GM18867 (cell line): Measurements from ENCODE around the gene RBM6.
"Not testable (repeated sequence)": the region's sequence is repeated elsewhere in the genome, so short reads cannot be mapped to it uniquely, and the experiment has no call there.

Source experiments
- ATAC-seq: cut with Tn5 transposase; IDR thresholded peaks from one replicate; pipeline ENCODE4 v1.9.1; 2021; ENCODE audit warnings: mild to moderate bottlenecking, moderate library complexity; ENCODE audit not compliant: unreplicated experiment

Gene RBM6

DNA sequence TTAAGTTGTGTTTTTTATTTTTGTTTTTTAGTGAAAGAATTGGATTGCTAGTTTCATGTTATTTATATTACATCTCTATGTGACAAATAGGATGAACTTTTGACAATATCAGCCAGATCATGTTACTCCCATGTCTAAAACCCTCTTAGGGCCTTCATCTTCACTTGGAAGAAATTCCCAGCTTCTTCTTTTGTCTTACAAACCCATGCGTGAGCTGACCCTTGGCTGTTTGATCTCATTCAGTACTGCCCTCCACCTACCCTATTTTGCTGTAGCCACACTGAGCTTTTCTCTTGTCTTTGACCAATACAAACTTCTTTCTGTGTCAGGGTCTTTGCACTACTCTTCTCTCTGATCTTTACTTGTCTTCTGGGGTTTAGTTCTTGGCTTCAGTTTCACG is 37.0 kb downstream of the RBM6 start:
- no peak for ATAC-seq

DNA sequence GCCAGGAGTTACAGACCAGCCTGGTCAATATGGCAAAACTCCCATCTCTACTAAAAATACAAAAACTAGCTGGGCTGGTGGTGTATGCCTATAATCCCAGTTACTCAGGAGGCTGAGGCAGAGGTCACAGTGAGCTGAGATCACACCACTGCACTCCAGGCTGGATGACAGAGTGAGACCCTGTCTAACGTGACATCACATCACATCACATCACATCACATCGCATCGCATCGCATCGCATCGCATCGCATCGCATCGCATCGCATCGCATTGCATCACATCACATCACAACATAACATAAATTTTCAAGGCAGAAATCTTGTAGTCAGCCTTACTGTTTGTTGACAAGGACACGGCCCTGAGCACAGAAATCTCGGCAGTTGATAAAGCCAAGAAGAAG is 44.4 kb downstream of the RBM6 start:
- ATAC-seq, result no peak

DNA sequence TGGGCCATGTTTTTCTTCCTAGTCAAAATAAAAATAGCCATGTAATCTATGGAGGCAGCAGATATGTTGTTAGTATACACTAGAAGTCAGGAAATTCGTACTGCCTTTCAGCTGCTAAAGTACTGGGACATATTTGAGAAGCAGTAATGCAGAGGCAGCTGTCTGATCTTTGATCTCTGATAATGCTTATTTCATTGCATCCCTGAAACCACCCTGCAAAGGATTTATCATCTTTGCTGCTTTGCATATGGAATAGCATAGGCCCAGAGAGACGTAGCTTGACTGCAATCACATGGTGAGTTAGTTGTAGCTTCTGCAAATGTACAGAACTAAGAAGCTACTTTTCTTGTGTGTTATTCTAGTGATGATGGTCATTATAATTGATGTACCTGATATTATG is 52.4 kb downstream of the RBM6 start:
- ATAC-seq, result no peak

DNA sequence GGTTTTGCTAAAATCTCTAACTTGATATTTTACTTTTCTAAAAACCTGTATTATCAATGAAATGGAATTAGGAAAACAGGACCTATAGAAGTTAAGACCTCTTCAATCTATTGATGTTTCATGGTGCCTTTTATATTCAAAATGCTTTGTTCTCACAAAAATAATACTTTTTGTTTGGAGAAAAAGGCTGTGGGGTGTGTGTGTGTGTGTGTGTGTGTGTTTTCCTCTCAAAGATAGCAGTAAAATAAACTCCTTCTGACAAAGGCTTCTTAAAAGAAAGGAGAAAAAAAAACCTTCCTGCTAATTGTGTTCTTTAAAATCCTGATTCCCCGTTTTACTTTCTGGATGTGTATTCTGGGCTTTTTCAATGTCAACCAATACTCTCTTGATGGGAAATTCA is 54.5 kb downstream of the RBM6 start:
- ATAC-seq, result no peak

DNA sequence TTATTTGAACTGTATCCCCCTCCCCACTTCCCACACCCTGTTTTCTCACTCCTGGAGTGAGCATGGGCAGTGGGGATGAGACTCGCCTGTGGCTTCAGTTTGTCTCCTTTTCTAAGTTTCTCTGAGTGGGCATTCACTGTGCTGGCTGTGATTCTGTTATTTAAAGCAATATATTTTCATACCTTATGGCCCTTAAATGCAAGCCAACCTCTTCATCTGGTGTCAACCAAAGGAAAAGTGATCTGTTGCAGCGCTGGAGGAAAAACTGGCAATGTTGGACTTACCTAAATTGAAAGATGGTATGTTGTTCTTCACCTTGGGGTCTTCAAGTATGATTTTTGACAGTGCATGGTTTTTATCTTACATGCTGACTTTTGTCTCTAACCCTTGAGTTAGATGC is 56.1 kb downstream of the RBM6 start:
- ATAC-seq, result no peak

DNA sequence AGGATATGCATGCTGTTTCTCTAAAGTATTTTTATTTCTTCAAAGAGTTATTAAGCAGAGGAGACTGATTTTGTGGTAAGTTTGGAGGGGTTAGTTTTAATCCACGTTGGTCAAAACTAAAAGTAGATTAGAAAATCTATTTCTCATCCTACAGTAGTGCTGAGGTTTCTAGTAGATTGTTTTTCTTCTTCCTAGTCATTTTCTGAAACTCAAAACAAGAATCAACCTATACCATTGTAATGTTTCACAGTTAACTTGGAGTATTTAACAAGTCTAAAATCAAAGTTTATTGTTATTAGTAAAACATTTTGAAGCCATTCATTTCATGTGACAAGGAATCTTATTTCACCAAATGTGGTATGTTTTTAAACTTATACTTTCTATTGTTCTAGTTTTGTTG is 57.9 kb downstream of the RBM6 start:
- ATAC-seq, result no peak

DNA sequence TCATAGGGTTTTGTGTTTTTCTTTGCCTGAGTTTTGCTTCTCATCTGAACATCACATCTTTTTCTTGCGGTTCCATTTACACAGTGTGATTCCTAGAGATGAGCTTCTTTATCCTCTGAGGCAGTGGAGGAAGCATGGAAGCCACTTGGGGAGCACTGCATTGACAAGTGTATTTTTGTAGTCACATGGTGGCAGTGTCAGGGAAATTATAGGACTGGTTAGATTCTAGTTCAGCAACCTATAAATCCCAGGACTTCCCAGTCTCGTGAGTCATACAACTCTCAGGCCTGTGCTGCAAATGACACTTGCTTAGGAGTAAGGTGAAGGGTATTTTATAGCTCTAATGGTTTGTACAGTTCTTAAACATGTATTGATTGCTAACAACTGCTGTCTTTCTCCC is 58.4 kb downstream of the RBM6 start:
- ATAC-seq, result no peak

DNA sequence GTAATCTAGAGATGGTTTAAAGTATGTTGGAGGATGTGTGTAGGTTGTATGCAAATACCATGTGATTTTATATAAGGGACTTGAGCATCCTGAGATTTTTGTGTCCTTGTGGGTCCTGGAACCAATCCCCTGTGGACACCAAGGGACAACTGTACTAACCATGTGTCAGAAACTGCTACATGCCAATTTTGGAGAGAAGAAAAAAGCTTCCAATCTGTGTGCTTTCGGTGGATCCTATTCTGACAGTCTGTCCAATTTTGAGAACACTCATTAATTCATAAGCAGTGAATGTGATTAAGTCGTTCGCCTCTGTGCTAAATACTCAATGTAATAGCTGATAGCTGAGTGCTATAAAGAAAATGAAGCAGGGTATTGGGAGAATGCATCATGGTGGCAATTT is 61.6 kb downstream of the RBM6 start:
- ATAC-seq, result no peak

DNA sequence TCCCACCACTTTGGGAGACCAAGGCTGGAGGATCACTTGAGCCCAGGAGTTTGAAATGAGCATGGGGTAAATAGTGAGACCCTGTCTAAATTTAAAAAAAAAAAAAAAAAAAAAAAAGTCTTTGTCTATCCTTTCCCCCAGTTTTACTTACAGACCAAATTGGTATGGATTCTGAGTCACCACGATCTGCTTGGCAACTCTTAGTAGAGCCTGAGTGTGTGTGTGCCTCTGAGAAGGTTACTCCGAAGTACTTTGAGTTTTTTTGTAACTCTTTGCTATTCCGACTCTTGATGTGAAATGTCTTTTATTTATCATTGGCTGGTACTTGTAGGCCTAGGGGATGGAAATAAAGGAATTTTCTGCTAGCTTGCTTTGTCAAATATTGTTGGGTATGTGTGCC is 63.3 kb downstream of the RBM6 start:
- no peak for ATAC-seq

DNA sequence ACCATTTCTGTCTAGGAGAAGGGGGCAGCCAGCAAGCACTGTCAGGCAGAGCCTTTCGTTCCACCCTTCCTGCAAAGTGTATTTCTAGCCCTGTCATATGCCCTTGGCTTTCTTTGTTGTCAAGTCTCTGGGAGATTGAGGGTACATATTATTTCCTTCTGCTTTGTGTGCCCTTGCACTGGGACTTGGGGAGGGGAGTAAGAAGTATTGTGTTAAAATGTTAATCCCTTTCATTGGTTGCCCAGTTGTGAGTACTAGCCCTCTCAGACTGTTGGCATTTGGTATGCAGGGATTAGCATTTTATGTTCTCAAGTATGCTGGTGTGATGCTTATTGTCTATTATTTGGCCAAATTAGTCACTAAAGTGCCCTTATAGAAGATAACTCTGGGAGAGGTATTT is 63.9 kb downstream of the RBM6 start:
- no peak for ATAC-seq

DNA sequence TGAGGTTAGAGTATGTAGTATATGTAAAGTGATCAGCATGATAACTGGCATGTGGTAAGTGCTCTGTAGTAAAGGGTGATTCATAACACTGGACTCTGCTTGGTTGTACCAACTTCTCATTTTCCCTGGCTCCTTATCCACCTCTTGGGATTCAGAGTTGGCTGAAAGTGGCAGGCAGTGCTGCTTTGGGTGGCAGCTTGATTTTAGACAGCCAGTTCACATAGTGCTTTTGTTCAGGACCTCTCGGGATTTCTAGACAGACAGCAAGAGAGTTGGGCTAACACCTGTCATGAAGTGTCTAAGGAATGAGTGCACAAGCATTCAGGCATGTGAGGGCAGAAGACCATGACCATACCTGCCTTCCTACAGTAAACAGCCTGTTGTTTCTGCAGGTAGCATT is 69.0 kb downstream of the RBM6 start:
- no peak for ATAC-seq

DNA sequence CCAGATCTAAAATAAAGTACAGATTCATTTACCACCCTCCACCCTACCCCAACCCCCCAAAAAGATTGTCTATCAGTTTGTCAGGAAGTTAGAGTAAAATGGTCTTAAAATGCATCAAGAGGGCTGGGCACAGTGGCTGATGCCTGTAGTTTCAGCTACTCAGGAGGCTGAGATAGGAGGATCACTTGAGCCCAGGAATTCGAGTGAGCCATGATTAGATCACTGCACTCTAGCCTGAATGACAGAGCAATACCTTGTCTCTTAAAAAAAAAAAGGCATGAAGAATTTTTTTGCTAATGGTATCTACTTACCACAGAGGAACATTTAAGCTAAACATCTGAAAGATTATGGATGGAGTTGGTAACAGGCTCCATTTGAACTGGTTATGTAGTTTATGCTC is 71.0 kb downstream of the RBM6 start:
- no peak for ATAC-seq

DNA sequence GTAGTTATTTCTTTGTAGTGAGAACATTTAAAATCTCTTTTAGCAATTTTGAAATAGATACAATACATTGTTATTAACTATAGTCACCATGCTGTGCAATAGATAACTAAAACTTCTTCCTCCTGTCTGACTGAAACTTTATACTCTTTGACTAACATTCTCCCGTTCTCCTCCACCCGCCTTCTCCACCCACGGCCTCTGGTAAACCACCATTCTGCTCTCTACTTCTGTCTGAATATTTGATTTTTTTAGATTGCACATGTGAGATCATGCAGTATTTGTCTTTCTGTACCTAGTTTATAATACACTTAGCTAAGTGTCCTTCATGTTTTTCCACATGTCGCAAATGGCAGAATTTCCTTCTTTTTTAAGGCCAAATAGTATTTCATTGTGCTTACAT is 76.0 kb downstream of the RBM6 start:
- ATAC-seq, result no peak

DNA sequence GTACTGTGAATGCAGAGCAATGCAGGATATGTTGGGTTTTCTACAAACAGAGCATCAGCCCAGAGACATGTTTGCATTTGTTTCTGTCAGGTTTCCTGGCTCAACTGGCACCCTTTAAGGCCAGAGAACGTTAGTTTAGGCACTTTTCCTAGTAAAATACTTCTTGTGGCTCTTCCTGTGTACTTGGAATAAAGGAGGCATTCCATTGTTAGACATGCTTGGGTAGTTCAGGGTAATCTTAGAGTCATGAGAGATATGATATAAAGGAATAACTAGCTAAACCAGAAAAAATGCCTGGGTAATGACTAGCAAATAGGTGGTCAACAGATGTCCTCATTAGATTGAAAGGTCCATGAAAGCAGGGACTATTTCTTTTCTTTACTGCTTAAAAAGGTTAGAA is 88.4 kb downstream of the RBM6 start:
- ATAC-seq, result no peak

DNA sequence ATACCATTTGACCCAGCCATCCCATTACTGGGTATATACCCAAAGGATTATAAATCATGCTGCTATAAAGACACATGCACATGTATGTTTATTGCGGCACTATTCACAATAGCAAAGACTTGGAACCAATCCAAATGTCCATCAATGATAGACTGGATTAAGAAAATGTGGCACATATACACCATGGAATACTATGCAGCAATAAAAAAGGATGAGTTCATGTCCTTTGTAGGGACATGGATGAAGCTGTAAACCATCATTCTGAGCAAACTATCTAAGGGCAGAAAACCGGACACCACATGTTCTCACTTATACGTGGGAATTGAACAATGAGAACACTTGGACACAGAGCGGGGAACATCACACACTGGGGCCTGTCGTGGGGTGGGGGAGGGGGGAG is 91.3 kb downstream of the RBM6 start:
- not testable (repeated sequence) for ATAC-seq

DNA sequence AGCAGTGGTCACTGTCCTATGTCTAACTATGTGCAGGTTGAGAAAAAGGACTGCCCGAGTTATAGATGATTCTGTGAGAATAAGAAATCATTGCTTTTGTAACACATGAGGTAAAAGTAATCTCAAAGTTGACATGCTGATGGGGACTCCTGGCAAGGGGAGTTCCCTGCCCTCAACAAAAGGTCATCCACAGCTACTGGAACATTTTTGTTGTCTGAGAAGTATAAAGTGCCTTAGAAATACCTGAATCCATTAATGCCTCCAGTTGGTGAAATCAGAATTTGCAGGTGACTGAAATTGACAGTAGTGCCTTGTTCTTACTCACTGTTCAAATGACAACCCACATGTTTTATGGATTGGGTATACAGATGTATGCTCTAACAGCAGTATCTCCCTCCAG is 105.0 kb downstream of the RBM6 start:
- no peak for ATAC-seq

DNA sequence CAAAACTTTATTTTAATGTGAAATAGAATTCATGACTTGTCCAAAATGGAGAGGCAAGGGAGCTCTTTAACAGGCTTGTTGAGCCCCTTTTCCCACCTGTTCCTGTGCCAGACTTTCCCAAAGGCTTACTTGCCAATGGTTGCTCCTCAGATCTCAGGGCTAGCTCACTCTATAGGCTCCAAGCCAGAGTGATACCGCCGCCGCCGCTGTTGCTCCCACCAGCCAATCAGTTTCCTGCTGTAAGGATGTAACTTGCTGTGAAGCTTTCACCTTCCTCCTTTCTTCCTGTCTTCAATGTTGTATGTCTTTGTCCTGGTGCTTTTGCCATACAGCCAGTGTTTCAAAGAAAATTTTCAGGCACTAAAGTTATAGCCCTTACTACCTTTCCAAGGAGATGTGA is 107.5 kb downstream of the RBM6 start:
- no peak for ATAC-seq

DNA sequence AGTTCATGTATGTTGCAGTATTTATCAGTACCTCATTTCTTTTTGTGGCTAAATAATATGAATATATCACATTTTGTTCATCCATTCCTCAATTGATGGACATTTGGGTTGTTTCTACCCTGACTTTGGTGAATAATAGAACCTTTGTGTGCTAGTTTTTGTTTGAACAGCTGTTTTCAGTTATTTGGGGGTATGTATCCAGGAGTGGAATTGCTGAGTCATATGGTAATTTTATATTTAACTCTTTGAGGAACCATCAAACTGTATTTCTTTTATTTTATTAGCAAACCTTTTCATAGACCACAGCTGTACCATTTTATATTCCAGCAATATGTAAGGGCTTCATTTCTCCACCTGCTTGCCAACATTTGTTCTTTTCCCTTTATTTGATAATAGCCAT is 110.4 kb downstream of the RBM6 start:
- ATAC-seq, result no peak

DNA sequence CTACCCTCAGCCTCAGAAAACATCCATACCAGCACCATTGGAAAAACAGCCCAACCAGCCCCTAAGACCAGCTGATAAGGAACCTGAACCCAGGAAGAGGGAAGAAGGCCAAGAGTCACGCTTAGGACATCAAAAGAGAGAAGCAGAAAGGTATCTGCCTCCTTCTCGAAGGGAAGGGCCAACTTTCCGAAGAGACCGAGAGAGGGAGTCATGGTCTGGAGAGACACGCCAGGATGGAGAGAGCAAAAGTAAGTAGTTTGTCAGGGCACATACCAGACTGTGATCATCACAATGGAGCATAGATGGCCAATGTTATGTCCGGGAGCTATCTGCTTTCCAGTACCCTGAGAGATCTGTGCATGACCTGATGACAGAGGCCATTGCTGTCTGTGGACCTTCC is 117.8 kb downstream of the RBM6 start:
- no peak for ATAC-seq

DNA sequence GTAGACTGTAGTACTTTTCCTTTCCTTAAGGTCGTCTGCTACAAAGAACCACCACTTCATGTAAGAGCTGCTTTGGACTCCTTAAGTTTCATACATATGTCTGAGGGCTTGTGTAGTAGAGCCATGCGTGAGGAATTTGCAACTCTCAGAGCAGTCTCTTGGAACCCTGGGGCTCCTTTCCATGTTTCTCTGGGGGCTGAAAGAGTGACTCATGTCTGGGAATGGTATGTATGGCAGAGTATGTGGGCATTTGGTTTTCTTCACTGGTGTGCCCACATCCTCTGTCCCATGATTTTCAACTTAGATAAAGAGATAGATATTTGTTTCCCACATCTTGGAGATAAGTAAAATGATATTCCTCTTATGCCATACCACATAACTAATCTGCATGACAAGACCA is 128.2 kb downstream of the RBM6 start:
- ATAC-seq, result no peak

DNA sequence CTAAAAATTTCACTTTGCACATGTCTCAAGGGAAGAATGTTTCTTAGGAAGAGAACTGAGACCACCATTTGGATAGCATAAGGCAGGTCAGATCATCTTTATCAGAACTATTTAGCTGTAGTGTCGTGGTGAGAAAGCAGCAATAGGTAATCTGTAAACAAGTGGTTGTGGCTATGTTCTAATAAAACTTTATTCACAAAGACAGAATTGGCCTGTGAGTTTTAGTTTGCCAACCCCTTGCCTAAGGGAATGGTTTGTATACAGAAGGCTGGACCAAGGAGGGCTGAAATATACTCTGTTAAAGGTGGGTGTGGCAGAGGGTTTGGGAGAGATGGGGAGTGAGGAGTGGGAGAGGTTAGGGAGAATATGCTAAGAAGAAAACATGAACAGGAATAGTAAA is 138.1 kb downstream of the RBM6 start:
- ATAC-seq, result no peak

DNA sequence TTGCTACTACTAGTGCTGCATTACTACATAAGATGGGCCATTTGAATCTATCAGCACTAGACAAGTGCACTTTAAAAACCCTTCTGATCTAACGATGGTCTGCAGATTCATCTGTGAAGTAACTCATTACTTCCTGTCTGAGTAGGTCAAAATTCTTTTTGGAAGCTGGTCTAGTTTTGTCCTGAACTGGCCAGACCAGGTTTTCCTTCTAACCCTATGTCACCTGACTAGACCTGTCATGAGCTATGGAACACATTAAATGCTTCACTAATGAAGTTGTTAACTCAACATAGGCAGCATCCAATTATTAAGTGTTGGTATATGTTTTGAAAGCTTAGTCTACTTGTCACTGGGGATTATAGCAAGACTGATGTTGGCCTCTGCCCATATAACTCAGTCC is 138.7 kb downstream of the RBM6 start:
- no peak for ATAC-seq

DNA sequence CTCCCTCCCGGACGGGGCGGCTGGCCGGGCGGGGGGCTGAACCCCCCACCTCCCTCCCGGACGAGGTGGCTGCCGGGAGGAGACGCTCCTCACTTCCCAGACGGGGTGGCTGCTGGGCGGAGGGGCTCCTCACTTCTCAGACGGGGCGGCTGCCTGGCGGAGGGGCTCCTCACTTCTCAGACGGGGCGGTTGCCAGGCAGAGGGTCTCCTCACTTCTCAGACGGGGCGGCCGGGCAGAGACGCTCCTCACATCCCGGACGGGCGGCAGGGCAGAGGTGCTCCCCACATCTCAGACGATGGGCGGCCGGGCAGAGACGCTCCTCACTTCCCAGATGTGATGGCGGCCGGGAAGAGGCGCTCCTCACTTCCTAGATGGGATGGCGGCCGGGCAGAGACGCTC is 145.0 kb downstream of the RBM6 start:
- not testable (repeated sequence) for ATAC-seq
